ENCODE measurements around the gene TNN. TPM values are rescaled to one million over a fixed set of nuclear protein-coding genes. Genes with fewer than 3 reads are reported as not detected.

Gene TNN
- total and polyA plus RNA-seq, 10 of the 15 experiments (the other 5 are each of a cell fraction or from before 2014, with no cell fraction given) = 0.05 to 0.17 (median 0.11) TPM

GRCh38 chr1:175097361-175097760 lies 29.7 kb downstream of the TNN start:
- 56% methylated on average over 9 of the region's 9 CpGs for WGBS (ENCODE audit: insufficient coverage, insufficient replicate concordance, low lambda C conversion rate, missing lambda C conversion rate)
- ChIA-PET RAD21 (ENCODE audit: unreplicated experiment) (no interaction called here), SMC1A (ENCODE audit: uncharacterized antibody, unreplicated experiment) (interaction anchor here (1.2 kb wide), 1 partner anchor 11 kb away, joined by 3 read pairs; no protein-coding TSS in a partner anchor), CTCF (interaction anchor here (0.7 to 0.9 kb wide), 2 partner anchors 54 to 56 kb away, joined by 3 to 4 read pairs; no protein-coding TSS in a partner anchor), POLR2A (no interaction called here)
- no peaks in the 10 kb centered on the region for H3K9me3 ChIP-seq (replicated peaks; ENCODE audit: control insufficient read depth, insufficient read depth, low read length)
- intact Hi-C loops (cut with micrococcal nuclease; ENCODE audit: unreplicated experiment) = no loop called here
- ATAC-seq (no peak), FAIRE-seq (no peak), DNase-seq (ENCODE audit: low read depth, low spot score) (no peak)
- H3K27me3 ChIP-seq (replicated peaks in 1 of 2; ENCODE audit: control insufficient read depth in 2 of 2, insufficient read depth in 2 of 2, low read length in 1 of 2) = 0 out of 4 replicates have a peak, but pooled peaks cover 0 to 2% of the 10 kb centered on the region in 2 experiments
- no peak overlapping the region for H3K9ac ChIP-seq (ENCODE audit: control insufficient read depth, insufficient read depth, low read length)
- H3K4me3 ChIP-seq = no peak overlapping the region
- in situ Hi-C loops (cut with MboI) = no loop called here
- H3K36me3 ChIP-seq (ENCODE audit: control insufficient read depth in 2 of 2, insufficient read depth in 2 of 2, low read length in 1 of 2) = no peaks in the 10 kb centered on the region
- H3K4me1 ChIP-seq (ENCODE audit: control insufficient read depth, insufficient read depth, low read length) = no peaks in the 10 kb centered on the region
- no peaks in the 10 kb centered on the region for H4K20me1 ChIP-seq (ENCODE audit: control insufficient read depth, insufficient read depth)
- no peak for TF ChIP-seq POLR2AphosphoS5 (IDR thresholded peaks at IDR 0.05; ENCODE audit: low read length)
- TF ChIP-seq ZNF24 (IDR thresholded peaks at IDR 0.05) = no peak
- TF ChIP-seq SIX5 (IDR thresholded peaks at IDR 0.05; ENCODE audit: low read depth, low read length, severe bottlenecking) = no peak
- H3K27ac ChIP-seq (ENCODE audit: control insufficient read depth, insufficient read depth) = no peak overlapping the region
- no peaks in the 10 kb centered on the region for H3K79me2 ChIP-seq (ENCODE audit: control insufficient read depth, insufficient read depth, low read length)
- no peak overlapping the region for H2AFZ ChIP-seq (ENCODE audit: control insufficient read depth, low read depth, low read length)
- no TSS peak for BruUV-seq (replicated peaks)
- H3K4me2 ChIP-seq (ENCODE audit: control insufficient read depth, insufficient read depth) = no peak overlapping the region

GRCh38 chr1:175099916-175100315 lies 32.3 kb downstream of the TNN start:
- POLR2A ChIA-PET = no interaction called here
- FAIRE-seq (no peak), ATAC-seq (no peak), DNase-seq (ENCODE audit: low read depth, low spot score) (no peak)
- Histone ChIP-seq H3K36me3 (ENCODE audit: control insufficient read depth in 2 of 2, insufficient read depth in 2 of 2, low read length in 1 of 2) (no peaks in the 10 kb centered on the region), H4K20me1 (ENCODE audit: control insufficient read depth, insufficient read depth) (no peaks in the 10 kb centered on the region), H3K4me1 (ENCODE audit: control insufficient read depth, insufficient read depth, low read length) (no peaks in the 10 kb centered on the region), H3K4me3 (no peak overlapping the region), H2AFZ (ENCODE audit: control insufficient read depth, low read depth, low read length) (no peak overlapping the region), H3K27ac (ENCODE audit: control insufficient read depth, insufficient read depth) (no peak overlapping the region), H3K9ac (ENCODE audit: control insufficient read depth, insufficient read depth, low read length) (no peak overlapping the region), H3K27me3 (replicated peaks in 1 of 2; ENCODE audit: control insufficient read depth in 2 of 2, insufficient read depth in 2 of 2, low read length in 1 of 2) (no peaks in the 10 kb centered on the region), H3K79me2 (ENCODE audit: control insufficient read depth, insufficient read depth, low read length) (no peaks in the 10 kb centered on the region), H3K9me3 (replicated peaks; ENCODE audit: control insufficient read depth, insufficient read depth, low read length) (no peaks in the 10 kb centered on the region), H3K4me2 (ENCODE audit: control insufficient read depth, insufficient read depth) (no peak overlapping the region)
- TF ChIP-seq PAX5 (IDR thresholded peaks at IDR 0.05; ENCODE audit: borderline replicate concordance, low read depth, low read length) (no peak), RAD21 (IDR thresholded peaks at IDR 0.05; ENCODE audit: insufficient read depth, low read depth, low read length) (no peak), ATF2 (IDR thresholded peaks at IDR 0.05; ENCODE audit: low read length) (no peak), SUPT20H (IDR thresholded peaks at IDR 0.05; ENCODE audit: borderline replicate concordance, control insufficient read depth, low read depth, low read length) (no peak), BRCA1 (IDR thresholded peaks at IDR 0.05; ENCODE audit: low read depth, low read length) (no peak), RFX5 (IDR thresholded peaks at IDR 0.05; ENCODE audit: low read depth, low read length) (no peak), ATF3 (IDR thresholded peaks at IDR 0.05; ENCODE audit: borderline replicate concordance, extremely low read depth, low read depth, low read length) (no peak), ZBED1 (IDR thresholded peaks at IDR 0.05; ENCODE audit: borderline replicate concordance) (no peak), IRF5 (IDR thresholded peaks at IDR 0.05; ENCODE audit: borderline replicate concordance) (no peak), TARDBP (IDR thresholded peaks at IDR 0.05; ENCODE audit: borderline replicate concordance) (no peak), STAT3 (IDR thresholded peaks at IDR 0.05; ENCODE audit: low read depth, low read length) (no peak), SIN3A (IDR thresholded peaks at IDR 0.05; ENCODE audit: low read depth, low read length) (no peak)
- BruUV-seq (replicated peaks) = no TSS peak
- RAD21 ChIA-PET (ENCODE audit: unreplicated experiment) = interaction anchor here (1.3 kb wide), 1 partner anchor 25 kb away, joined by 5 read pairs; no protein-coding TSS in a partner anchor
- CTCF ChIA-PET = no interaction called here
- intact Hi-C loops (cut with micrococcal nuclease; ENCODE audit: unreplicated experiment) = no loop called here
- in situ Hi-C loops (cut with MboI) = no loop called here
- SMC1A ChIA-PET (ENCODE audit: uncharacterized antibody, unreplicated experiment) = no interaction called here
- 3% methylated on average over 2 of the region's 2 CpGs for WGBS (ENCODE audit: insufficient coverage, insufficient replicate concordance, low lambda C conversion rate, missing lambda C conversion rate)

Measured in GM12878 (cell line).